ENCODE results near the gene NEDD9. TPM values are rescaled to one million over a fixed set of nuclear protein-coding genes. Genes with fewer than 3 reads are reported as not detected.

The NEDD9 gene
- polyA plus RNA-seq, 1 of the 3 experiments (the other 2 are of a cell fraction): 7.4 TPM

DNA sequence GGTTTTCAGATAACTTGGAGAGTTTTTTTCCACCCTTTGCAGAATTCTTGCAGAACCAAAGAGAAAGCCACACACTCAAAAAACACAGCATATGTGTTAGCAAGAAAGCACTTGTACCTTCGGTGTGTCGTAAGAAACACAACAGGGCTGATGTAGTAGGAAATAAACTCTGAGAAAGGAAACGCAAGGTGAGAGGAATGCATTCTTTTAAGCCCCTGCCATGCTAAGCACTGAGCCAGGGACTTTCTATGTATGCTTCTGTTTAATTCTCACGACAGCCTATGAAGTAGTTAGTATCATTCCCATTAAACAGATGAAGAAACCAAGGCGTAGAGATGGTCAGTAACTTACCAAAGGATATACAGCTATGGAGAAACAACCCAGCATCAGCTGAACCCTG is 23.1 kb downstream of the NEDD9 start (continued):
- no peak for TF ChIP-seq GATA2 (CRISPR knock-in tag; IDR thresholded peaks at IDR 0.05)

DNA sequence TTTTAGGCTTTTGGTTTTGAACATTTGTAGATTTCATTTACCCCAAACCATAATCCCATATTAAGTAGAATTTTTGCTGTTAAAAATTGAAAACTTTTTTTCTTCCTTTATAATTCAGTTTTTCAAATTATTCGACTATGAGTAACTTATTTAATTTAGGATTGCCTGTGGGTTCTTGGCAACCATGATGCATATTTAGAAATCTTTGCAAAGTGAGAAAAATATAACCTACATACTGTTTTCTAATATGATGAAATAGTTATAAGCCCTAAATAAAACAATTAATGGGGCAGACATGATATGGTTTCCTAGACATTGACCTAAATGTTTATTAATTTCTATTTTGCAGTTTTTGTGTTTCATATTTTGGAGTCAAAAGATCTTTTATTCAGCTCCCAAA is 23.6 kb downstream of the NEDD9 start:
- Histone ChIP-seq H3K79me2 (ENCODE audit: insufficient read depth) (peaks cover 76% of the 10 kb centered on the region), H3K36me3 (replicated peaks in 1 of 2; ENCODE audit: control insufficient read depth in 1 of 2, insufficient read depth in 2 of 2, low read length in 1 of 2) (peaks cover 0 to 29% of the 10 kb centered on the region in 2 experiments), H2AFZ (ENCODE audit: low read depth) (no peak overlapping the region), H3K4me3 (ENCODE audit: low read depth in 2 of 2, low read length in 1 of 2) (no peak overlapping the region), H3K9ac (peak overlapping the region; percentile 40; the same call in 1 of the 2 replicates), H3K9me3 (no peaks in the 10 kb centered on the region), H3F3A (replicated peaks; ENCODE audit: insufficient read depth) (peaks cover 39% of the 10 kb centered on the region), H4K20me1 (ENCODE audit: insufficient read depth) (no peaks in the 10 kb centered on the region), H3K4me1 (ENCODE audit: control insufficient read depth in 1 of 2, insufficient read depth in 2 of 2, low read depth in 1 of 2, low read length in 1 of 2) (peaks cover 35 to 74% of the 10 kb centered on the region in 2 experiments; a peak in 2 of 4 replicates), H3K9me2 (no peaks in the 10 kb centered on the region), H3K27ac (ENCODE audit: low read depth in 2 of 2, low read length in 1 of 2) (peak overlapping the region; percentile 24 to 91; a peak in 3 of 4 replicates), H3K27me3 (ENCODE audit: insufficient read depth) (no peaks in the 10 kb centered on the region), H3K4me2 (peak overlapping the region; percentile 18; the same call in 1 of the 2 replicates)
- 18% methylated on average over 1 of the region's 1 CpG for WGBS (ENCODE audit: low lambda C conversion rate)
- ChIA-PET POLR2A (no interaction called here), CTCF (interaction anchor here (1.5 kb wide), 1 partner anchor 287 kb away, joined by 5 read pairs; no protein-coding TSS in a partner anchor)
- DNase-seq: no peak
- TF ChIP-seq TAF1 (IDR thresholded peaks at IDR 0.05; ENCODE audit: borderline replicate concordance, low read depth, low read length) (no peak), TEAD4 (IDR thresholded peaks at IDR 0.05; ENCODE audit: borderline replicate concordance, insufficient read depth) (no peak)

DNA sequence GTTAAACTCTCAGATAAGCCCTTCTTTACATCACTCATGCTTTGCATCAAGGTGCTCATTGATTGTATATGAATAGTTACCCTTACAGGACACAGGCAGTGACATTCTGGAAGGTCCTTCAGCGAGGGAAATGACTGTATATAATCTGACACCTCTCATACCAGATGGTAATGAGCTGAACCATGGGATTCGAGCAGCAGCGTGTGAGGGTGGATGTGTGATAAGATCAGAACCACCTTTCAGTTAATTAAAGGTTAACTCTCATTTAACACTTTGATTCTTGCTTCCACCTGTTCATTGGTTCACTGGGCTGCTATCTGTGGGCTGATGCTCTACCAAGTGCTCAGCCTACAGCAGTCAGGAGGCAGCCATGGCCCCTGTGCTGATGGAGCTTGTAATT is 24.2 kb downstream of the NEDD9 start:
- WGBS (ENCODE audit: low lambda C conversion rate): 96% methylated on average over 3 of the region's 3 CpGs
- Histone ChIP-seq H3K9me2 (no peaks in the 10 kb centered on the region), H3F3A (replicated peaks; ENCODE audit: insufficient read depth) (peaks cover 34% of the 10 kb centered on the region), H4K20me1 (ENCODE audit: insufficient read depth) (no peaks in the 10 kb centered on the region), H2AFZ (ENCODE audit: low read depth) (no peak overlapping the region), H3K79me2 (ENCODE audit: insufficient read depth) (peaks cover 76% of the 10 kb centered on the region), H3K27me3 (ENCODE audit: insufficient read depth) (no peaks in the 10 kb centered on the region), H3K27ac (ENCODE audit: low read depth in 2 of 2, low read length in 1 of 2) (peak overlapping the region; percentile 24 to 91), H3K9ac (peak overlapping the region; percentile 40; the same call in 1 of the 2 replicates), H3K4me2 (0 out of 2 replicates have a peak overlapping the region, but pooled peaks have one; percentile 18), H3K4me3 (ENCODE audit: low read depth in 2 of 2, low read length in 1 of 2) (no peak overlapping the region), H3K36me3 (replicated peaks in 1 of 2; ENCODE audit: control insufficient read depth in 1 of 2, insufficient read depth in 2 of 2, low read length in 1 of 2) (peaks cover 0 to 31% of the 10 kb centered on the region in 2 experiments), H3K4me1 (ENCODE audit: control insufficient read depth in 1 of 2, insufficient read depth in 2 of 2, low read depth in 1 of 2, low read length in 1 of 2) (peaks cover 34 to 71% of the 10 kb centered on the region in 2 experiments; a peak in 2 of 4 replicates), H3K9me3 (no peaks in the 10 kb centered on the region)
- ChIA-PET POLR2A (no interaction called here), CTCF (no interaction called here)
- DNase-seq: no peak
- no peak for TF ChIP-seq RAD21 (IDR thresholded peaks at IDR 0.05; ENCODE audit: low read length)
- TF ChIP-seq, protein P1, sequence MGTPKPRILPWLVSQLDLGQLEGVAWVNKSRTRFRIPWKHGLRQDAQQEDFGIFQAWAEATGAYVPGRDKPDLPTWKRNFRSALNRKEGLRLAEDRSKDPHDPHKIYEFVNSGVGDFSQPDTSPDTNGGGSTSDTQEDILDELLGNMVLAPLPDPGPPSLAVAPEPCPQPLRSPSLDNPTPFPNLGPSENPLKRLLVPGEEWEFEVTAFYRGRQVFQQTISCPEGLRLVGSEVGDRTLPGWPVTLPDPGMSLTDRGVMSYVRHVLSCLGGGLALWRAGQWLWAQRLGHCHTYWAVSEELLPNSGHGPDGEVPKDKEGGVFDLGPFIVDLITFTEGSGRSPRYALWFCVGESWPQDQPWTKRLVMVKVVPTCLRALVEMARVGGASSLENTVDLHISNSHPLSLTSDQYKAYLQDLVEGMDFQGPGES (IDR thresholded peaks at IDR 0.05; ENCODE audit: low read depth, low read length): no peak
- no peak for TF ChIP-seq CHD2 (IDR thresholded peaks at IDR 0.05; ENCODE audit: low read length, partially characterized antibody)
- no peak for TF ChIP-seq EZH2phosphoT487 (IDR thresholded peaks at IDR 0.05; ENCODE audit: borderline replicate concordance, low read depth)
